WI38 (cell line): ENCODE data around the gene EIF4G1.

Experiments used
- H3K4me3 ChIP-seq: 2 replicates; pipeline ENCODE4 v1.5.1; 2011; ENCODE audit warnings: low read depth, mild to moderate bottlenecking, control low read depth, low read length
- TF ChIP-seq, protein P1 (sequence below): IDR thresholded peaks from 2 replicates; pipeline ENCODE4 v1.5.1; 2012; ENCODE audit warnings: low read depth, mild to moderate bottlenecking, control low read depth, low read length

EIF4G1 gene

DNA sequence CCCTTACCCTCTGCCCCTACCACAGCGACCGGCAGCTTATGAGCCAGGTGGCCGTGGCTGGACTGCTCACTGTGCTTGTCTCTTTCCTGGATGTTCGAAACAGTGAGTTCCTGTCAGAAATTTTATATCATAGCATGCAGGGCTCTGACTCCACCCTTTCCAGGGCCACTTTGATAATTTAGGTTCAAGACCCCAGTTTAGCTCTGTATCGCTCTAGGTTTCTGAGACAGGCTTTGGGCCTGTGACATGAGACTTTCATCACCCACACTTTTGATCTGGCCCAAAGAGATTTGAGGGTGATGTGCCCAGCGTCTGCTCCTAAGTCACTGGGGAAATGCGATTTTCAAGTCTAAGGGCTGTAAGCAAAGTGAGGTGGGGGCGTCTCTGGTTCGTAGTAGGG lies 6.5 kb upstream of the EIF4G1 start:
- no peak overlapping the region for H3K4me3 ChIP-seq
- TF ChIP-seq, protein P1, sequence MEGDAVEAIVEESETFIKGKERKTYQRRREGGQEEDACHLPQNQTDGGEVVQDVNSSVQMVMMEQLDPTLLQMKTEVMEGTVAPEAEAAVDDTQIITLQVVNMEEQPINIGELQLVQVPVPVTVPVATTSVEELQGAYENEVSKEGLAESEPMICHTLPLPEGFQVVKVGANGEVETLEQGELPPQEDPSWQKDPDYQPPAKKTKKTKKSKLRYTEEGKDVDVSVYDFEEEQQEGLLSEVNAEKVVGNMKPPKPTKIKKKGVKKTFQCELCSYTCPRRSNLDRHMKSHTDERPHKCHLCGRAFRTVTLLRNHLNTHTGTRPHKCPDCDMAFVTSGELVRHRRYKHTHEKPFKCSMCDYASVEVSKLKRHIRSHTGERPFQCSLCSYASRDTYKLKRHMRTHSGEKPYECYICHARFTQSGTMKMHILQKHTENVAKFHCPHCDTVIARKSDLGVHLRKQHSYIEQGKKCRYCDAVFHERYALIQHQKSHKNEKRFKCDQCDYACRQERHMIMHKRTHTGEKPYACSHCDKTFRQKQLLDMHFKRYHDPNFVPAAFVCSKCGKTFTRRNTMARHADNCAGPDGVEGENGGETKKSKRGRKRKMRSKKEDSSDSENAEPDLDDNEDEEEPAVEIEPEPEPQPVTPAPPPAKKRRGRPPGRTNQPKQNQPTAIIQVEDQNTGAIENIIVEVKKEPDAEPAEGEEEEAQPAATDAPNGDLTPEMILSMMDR = no peak

DNA sequence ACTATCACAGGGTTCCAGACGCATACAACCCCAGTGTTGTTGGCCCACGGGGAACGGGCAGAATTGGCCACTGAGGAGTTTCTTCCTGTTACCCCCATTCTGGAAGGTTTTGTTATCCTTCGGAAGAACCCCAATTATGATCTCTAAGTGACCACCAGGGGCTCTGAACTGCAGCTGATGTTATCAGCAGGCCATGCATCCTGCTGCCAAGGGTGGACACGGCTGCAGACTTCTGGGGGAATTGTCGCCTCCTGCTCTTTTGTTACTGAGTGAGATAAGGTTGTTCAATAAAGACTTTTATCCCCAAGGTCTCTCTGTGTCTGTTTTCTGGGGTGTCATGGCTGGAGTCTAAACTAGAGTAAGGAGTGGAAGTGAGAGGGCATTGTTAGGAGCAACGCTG lies 5.7 kb upstream of the EIF4G1 start:
- TF ChIP-seq, protein P1 = no peak
- H3K4me3 ChIP-seq = no peak overlapping the region

- no peak overlapping the region for H3K4me3 ChIP-seq
- TF ChIP-seq, protein P1 = no peak
Observed at GRCh38 chr3:184311633-184312032, 2.8 kb upstream of the EIF4G1 start.

DNA sequence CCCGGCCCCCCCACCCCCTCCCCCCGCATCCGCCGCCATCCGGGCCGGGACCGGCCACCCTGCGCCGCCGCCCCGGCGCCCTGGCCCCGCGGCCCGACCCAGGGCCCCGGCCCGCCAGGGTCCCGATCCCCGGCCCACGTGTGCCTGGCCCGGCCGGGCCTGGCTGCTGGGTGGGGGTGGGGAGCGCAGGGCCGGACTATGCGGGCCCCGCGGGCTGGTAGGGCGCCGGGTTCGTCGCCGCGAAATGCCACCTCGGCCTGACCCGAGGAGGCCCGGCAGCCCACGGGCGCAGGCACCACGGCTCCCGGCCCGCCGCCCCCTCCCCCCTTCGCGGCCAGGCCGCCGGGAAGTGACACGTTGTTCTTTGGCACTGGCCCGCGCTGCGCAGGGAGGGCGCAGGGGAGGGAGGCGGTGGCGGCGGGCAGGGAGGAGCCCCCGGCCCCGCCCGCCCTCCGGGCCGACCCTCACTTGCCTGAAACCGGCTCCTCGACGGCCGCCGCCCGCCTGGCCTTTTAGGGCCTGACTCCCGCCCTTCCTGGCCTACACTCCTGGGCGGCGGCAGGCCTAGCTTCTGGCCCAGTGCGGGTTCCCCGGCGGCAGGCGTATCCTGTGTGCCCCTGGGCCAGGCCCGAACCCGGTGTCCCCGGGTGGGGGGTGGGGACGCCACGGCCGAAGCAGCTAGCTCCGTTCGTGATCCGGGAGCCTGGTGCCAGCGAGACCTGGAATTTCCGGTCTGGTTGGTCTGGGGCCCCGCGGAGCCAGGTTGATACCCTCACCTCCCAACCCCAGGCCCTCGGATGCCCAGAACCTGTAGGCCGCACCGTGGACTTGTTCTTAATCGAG lies 515 bp downstream of the EIF4G1 start:
- H3K4me3 ChIP-seq = peak overlapping the region; percentile 90
- TF ChIP-seq, protein P1 = no peak

DNA sequence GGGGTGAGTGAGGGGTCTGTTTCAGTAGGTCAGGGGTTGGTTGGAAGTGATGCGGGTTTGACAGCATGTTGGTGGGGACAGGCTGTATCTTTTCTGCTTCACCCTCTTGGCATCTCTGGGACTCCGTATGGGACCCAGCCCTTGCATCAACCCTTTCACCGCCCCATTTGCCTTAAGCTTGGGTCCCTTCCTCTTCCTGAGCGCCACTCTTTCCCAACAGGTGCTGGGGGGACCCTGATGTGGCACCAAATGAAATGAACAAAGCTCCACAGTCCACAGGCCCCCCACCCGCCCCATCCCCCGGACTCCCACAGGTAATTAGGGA lies 1.1 kb downstream of the EIF4G1 start:
- TF ChIP-seq, protein P1 = no peak
- peak overlapping the region; percentile 90 for H3K4me3 ChIP-seq

DNA sequence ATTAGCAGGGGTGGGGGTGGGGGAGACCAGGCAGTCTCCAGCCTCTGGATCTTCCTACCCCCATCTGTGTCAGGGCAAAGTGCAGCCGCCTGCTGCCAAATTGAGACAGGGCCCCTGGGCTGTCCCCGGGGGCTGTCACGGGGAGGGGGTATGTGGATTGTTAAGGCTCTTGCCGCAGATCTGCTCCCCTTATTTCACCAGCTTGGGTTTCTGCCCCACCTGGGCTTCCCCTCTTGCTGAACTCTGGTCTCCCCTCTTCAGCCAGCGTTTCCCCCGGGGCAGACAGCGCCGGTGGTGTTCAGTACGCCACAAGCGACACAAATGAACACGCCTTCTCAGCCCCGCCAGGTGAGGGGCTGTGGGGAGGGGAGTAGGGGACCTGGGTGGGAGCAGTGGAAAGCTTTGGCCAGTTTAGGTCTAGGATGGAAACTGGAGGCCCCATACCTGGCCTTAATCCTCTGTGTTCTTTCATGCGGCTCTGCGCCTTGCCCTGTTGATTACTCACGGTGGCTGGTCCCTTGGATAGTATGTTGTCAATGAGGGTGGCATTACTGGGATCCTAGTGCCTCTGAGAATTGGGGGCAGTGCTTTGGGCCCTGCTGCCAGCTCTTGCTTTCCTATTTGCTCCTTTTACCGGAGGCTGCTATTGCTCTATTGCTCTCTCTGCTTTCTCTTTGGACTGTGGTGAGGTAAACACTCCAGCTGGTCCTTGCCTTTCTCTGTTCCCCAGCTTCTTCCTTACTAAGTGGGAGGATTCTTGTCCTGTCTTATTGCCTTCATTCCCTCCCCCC lies 1.7 kb downstream of the EIF4G1 start:
- peak overlapping the region; percentile 90 for H3K4me3 ChIP-seq
- TF ChIP-seq, protein P1 = no peak

DNA sequence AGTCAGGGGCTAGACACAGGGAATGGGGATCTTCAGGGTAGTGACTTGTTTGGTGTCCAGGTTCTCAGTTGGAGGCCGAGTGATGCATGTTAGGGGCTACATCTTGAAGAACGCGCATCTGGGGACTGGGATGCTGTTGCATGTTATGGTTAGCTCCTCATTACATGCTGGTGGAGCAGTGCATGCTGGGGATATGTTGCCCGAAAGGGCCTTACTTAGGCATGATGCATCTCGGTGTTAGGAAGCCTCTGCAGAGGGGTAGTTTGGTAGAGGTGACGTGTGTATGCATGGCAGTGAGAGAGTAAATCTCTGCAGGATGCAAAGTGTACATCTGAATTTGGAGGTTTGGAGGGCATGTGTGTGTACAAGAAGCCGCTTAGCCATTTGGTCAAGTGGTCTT lies 2.4 kb downstream of the EIF4G1 start:
- peak overlapping the region; percentile 90 for H3K4me3 ChIP-seq
- TF ChIP-seq, protein P1 = no peak
